ENCODE measurements around the gene SPOCK3.

GRCh38 chr4:167144605-167145004, 89.7 kb downstream of the SPOCK3 start:
- TF ChIP-seq CTCF (IDR thresholded peaks at IDR 0.05) (no peak), POLR2A (IDR thresholded peaks at IDR 0.05) (no peak)
